ENCODE data around the gene LOXL4. TPM values are rescaled to one million over a fixed set of nuclear protein-coding genes. Genes with fewer than 3 reads are reported as not detected.

The LOXL4 gene
- total RNA-seq, 6 experiments from 2014 or later = 24.9 to 57.4 (median 27.6) TPM

DNA sequence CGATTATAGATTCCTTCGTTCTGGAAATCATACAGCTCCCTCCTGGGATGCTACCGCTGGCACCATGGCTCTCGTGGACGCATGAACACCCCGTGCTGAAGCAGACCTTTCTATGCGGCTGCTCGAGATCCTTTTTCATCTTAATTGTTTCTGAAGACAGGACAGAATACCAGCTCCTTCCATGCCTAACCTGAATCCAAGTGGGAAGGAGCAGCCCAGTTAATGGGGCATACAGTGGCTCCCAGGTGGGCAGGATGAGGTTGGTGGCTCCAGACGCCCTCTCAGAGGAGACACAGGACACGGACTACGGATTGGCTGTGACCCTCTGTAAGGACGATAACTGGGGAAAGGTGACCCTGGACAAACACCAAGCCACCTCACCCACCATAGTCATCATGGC, 18.4 kb upstream of the LOXL4 start:
- Mint-ChIP-seq H3K27me3 (ENCODE audit: insufficient read depth) (peaks cover 37% of the 10 kb centered on the region), H3K27ac (no peak overlapping the region), H3K4me3 (no peak overlapping the region), H3K9me3 (no peaks in the 10 kb centered on the region), H3K4me1 (ENCODE audit: low read depth) (no peaks in the 10 kb centered on the region), H3K36me3 (ENCODE audit: low read depth) (no peaks in the 10 kb centered on the region)
- TF ChIP-seq, protein P1, sequence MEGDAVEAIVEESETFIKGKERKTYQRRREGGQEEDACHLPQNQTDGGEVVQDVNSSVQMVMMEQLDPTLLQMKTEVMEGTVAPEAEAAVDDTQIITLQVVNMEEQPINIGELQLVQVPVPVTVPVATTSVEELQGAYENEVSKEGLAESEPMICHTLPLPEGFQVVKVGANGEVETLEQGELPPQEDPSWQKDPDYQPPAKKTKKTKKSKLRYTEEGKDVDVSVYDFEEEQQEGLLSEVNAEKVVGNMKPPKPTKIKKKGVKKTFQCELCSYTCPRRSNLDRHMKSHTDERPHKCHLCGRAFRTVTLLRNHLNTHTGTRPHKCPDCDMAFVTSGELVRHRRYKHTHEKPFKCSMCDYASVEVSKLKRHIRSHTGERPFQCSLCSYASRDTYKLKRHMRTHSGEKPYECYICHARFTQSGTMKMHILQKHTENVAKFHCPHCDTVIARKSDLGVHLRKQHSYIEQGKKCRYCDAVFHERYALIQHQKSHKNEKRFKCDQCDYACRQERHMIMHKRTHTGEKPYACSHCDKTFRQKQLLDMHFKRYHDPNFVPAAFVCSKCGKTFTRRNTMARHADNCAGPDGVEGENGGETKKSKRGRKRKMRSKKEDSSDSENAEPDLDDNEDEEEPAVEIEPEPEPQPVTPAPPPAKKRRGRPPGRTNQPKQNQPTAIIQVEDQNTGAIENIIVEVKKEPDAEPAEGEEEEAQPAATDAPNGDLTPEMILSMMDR (IDR thresholded peaks at IDR 0.05) = no peak
- DNase-seq = no peak

DNA sequence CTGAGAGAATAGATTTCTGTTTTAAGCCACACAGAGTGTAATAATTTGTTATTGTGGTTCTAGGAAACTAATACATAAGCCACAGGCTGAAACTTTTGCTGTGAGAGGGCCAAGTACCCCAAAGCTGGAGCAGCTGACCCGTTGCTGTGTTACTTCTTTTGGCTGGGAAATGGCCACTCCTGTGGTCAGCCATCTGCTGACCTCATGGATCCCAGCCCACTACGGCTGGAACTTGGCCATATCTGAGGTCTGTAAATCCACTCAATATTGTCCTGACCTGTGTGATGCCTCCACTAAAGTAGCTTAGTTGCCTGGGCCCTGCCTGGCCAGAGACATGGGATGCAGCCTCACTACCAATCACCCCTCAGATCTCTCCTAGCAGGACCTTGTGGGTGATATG, 17.4 kb upstream of the LOXL4 start:
- Mint-ChIP-seq H3K4me3 (no peak overlapping the region), H3K4me1 (ENCODE audit: low read depth) (no peaks in the 10 kb centered on the region), H3K36me3 (ENCODE audit: low read depth) (no peaks in the 10 kb centered on the region), H3K27ac (no peak overlapping the region), H3K27me3 (ENCODE audit: insufficient read depth) (peaks cover 32% of the 10 kb centered on the region), H3K9me3 (no peaks in the 10 kb centered on the region)
- no peak for DNase-seq
- TF ChIP-seq, protein P1 (IDR thresholded peaks at IDR 0.05) = no peak

DNA sequence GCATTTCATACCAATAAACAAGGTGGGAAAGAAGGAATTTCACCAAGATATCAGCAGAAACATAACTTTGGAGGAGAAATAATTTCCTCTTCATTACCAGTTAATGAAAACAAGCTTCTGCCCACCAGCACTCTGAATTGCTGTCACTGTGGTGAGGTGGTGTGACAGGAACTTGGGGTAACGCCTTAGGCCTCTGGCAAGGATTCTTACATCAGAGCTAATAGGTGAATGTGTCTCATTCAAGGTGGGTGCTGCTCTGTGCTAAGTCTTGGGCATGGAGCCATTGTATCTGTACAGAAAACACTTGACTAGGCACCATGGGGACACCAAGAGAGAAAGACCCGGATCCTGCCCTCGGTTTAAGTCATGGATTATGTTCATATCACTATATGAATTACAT, 8.3 kb upstream of the LOXL4 start:
- H3K27ac Mint-ChIP-seq = no peak overlapping the region
- peaks cover 30% of the 10 kb centered on the region for H3K27me3 Mint-ChIP-seq (ENCODE audit: insufficient read depth)
- H3K36me3 Mint-ChIP-seq (ENCODE audit: low read depth) = no peaks in the 10 kb centered on the region
- no peak for DNase-seq
- H3K9me3 Mint-ChIP-seq = no peaks in the 10 kb centered on the region
- TF ChIP-seq, protein P1 (IDR thresholded peaks at IDR 0.05) = no peak
- H3K4me1 Mint-ChIP-seq (ENCODE audit: low read depth) = 0 out of 2 replicates have a peak, but pooled peaks cover under 1% of the 10 kb centered on the region
- no peak overlapping the region for H3K4me3 Mint-ChIP-seq

DNA sequence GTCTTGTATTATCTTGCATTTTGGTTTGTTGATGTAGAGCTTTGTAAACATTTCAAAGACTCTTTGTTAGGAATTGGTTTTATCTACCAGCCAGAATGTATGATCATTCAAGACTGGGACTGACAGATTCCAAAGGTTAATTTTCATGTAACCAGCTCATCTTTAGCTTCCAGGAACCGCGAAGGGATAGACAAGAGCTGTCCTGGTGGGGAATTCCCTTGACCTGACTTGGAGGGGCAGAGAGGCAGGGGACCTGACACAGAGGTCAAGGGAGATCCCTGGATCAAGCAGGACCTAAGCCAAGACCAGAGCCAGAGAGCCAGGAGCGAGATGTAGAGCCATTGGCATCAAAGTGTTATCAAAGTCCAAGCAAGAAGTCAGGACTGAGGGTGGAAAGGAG, 6.6 kb upstream of the LOXL4 start:
- Mint-ChIP-seq H3K36me3 (ENCODE audit: low read depth) (no peaks in the 10 kb centered on the region), H3K27ac (no peak overlapping the region), H3K4me1 (ENCODE audit: low read depth) (peaks cover 15% of the 10 kb centered on the region), H3K9me3 (no peaks in the 10 kb centered on the region), H3K4me3 (no peak overlapping the region), H3K27me3 (ENCODE audit: insufficient read depth) (peaks cover 27% of the 10 kb centered on the region)
- DNase-seq = no peak
- TF ChIP-seq, protein P1 (IDR thresholded peaks at IDR 0.05) = no peak

DNA sequence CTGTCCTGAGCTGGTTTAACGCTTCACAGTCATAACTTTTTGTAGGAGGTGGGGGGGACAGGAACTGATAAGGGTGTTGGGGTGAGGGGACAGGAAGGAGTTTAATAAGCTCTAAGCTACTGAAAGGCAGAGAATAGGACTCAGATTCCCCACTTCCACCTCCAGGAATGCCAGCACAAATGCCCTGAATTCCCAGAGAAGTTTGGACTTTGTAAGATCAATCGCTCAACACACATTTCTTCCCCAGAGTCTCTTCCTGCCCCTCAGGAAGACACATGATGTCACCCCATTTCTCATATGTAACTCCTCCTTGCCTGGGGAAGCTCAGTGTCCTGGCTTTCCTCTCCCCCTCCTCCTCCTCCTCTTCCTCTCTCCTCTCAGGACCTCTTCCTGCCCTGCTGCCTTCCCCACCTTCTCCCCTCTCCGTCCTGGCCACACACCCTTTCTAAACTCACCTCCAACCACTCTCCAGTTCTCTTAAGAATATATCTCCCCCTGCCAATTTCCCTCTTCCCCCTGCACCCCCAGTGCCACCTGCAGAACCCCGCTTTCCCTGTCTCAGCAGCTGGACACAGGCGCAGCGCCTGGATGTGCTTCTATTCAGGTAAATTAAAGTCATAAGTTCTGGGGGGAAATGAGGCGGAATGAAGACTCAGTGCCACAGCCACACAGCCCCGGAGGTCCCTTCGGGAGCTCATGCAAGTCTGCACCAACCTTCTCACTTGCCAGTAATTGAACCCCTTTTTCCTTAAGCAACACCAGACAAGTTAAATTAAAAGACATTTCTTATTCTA, 5.3 kb upstream of the LOXL4 start:
- no peak overlapping the region for H3K27ac Mint-ChIP-seq
- H3K36me3 Mint-ChIP-seq (ENCODE audit: low read depth) = no peaks in the 10 kb centered on the region
- H3K9me3 Mint-ChIP-seq = no peaks in the 10 kb centered on the region
- TF ChIP-seq, protein P1 (IDR thresholded peaks at IDR 0.05) = no peak
- peaks cover 26% of the 10 kb centered on the region for H3K4me1 Mint-ChIP-seq (ENCODE audit: low read depth)
- no peak for DNase-seq
- peaks cover 21% of the 10 kb centered on the region for H3K27me3 Mint-ChIP-seq (ENCODE audit: insufficient read depth)
- H3K4me3 Mint-ChIP-seq = no peak overlapping the region

Measured in HFFc6 (cell line).